Activated CD8-positive, alpha-beta memory T cell treated with anti-CD3 and anti-CD28 coated beads for 1 hour (primary cell): ENCODE data around the gene HES1.
A peak's percentile ranks its signal among the peaks of the same experiment; 100 is the strongest.
"Not testable (repeated sequence)": the region's sequence is repeated elsewhere in the genome, so short reads cannot be mapped to it uniquely, and the experiment has no call there.

Experiments used
- DNase-seq, 2 donors: peaks; one replicate each; pipeline ENCODE4 v3.0.0-alpha.2; 2020; ENCODE audit warnings: low read depth in 1 of 2; ENCODE audit errors: extremely low read depth in 1 of 2

Gene HES1

GRCh38 chr3:194139814-194140391 is 4.0 kb downstream of the HES1 start:
- DNase-seq = no peak

GRCh38 chr3:194140520-194141414 is 4.8 kb downstream of the HES1 start:
- no peak for DNase-seq

DNA sequence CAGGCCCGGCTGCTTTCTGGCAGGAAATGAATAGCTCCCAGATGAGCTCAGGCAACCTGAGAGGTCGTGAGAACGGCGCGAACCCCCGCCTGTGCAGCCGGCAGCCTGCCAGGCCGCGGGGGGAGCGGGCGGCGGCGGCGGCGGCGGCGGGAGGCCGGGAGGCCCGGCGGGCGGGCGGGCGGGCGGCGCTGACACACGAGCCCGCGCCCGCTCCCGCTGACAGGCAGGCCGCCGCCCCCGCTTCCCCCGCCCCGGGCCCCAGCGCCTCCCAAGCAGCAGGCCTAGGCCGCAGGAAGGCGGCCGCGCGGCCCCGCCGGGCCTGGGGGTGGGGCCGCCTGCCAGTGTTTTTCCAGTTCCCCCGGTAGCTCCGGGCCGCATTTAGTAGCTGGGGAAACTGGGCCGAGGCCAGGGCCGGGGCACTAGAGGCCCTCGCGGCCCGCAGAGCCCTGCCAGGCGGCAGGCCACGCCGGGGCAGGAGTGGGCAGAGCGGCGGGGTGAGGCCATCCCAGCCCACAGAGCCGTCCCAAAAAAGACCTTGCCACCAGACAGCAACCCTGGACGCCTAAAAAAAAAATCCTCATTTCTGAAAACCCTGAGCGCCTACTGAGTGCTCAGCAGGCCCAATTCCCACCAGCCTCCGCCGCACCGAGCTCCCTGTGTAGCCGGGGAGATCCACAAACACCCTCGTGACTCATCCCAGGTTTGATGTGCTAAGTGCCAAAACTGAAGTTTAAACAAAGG is 5.6 kb downstream of the HES1 start:
- peak in 1 of 2 donors; percentile 33 for DNase-seq

DNA sequence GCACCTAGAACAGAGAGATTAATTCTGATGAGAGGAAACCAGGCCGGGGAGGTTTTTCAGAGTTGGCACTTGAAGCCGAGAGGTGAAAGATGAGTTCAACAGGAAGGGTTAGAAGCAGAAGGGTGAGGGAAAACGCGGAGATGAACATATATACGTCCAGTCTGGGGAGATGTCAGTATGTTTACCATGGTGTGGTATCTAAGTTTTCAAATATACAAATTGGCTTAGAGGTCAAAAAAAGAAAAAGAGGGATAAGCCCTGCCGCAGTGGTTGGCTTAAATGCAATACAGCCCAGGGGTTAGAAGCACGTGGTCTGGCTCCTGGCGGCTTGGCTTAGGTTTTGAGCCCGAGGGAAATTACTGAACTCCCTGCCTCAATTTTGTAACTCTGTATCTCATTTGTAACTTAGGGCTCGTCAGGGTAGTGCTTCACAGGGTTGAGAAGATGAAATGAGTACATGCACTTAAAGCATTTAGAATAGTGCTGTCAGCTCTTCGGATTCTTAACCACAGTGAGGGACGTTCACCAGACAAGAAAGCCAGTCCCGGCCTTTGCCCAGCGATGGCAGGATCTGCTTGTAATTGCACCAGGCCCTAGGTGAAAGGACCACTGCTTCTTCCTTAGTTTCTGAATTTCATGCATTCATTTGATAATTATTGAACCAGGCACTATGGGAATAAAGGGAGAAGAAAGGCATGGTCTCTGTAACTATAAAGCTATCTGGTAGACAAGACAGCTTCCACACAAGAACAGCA is 6.4 kb downstream of the HES1 start:
- no peak for DNase-seq

- no peak for DNase-seq
Measured at GRCh38 chr3:194145702-194146101, 9.8 kb downstream of the HES1 start.

DNA sequence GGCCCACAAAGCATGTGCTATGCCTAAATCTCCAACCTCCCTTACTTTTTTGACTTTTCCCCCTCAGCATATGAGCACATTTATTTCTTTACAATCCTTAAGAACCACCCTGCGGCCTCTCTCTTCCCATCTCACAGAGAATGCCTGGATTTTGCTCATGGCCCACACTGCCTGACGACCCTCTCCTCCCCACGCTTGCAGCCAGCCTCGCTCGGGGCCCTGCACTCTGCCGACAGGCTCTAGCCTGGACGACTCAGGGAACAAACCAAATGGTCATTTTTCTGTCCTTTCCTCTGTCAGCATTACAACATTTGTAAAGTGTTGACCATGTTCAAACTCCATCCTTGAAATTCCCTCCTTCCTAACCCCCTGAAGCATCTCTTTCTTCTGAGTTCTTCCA is 11.7 kb downstream of the HES1 start:
- DNase-seq = no peak

DNA sequence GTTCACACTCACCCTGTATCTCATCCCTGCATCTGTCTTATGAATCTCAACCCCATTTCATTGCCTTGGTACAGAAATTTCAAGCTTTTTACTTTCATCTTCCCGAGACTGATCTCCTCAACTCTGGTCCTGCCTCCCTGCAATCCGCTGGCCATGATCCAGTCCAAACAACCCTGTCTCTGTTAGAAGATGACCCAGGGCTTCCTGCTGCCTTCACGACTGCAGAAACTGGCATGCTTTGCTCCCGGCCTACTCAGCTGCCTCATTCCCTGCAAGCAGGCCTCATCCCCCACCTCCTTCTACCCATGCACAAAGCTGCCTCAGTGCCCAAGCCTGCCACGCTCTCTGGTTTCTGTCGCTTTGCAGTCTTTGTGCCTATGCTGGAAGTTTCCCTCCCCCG is 12.4 kb downstream of the HES1 start:
- no peak for DNase-seq

DNA sequence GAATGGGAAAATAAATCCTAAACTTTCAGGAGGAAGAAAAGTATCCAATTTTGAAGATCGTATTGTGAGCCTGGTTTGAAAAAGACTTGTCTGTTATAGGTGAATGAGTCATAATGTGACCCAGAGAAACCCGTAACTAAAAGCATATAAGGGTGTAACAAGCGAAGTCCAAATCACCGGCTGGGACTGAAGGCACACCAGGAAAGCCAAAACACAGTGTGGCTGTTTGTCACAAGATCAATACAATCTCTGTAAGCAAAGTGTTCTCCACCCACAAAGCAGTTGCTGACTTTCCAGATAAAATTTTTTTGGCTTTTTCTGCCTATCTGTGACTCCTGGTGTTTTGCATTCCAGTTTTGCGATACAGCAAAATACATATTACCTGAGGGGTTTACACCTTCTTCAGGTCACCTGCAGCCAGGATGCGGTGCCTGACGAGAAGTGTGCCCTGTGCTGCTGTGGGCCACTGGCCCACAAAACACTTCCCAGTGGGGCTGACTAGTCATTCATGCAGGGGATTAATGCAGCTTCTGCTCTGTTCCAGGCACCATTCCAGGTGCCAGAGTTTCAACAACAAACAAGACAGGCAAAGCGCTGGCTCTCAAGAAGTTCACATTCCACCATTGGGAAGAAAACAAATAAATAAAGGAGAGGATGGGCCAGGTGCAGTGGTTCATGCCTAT is 14.4 kb downstream of the HES1 start:
- DNase-seq = no peak

DNA sequence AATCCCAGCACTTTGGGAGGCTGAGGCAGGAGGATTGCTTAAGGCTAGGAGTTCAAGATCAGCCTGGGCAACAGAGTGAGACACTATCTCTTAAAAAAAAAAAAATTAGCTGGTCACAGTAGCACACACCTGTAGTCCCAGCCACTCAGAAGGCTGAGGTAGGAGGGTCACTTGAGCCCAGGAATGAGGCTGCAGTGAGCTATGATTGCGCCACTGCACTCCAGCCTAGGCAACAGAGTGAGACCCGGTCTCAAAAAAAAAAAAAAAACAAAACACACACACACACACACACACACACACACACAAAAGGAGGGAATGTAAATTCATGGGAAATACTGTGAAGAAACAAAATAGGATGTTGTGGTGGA is 15.0 kb downstream of the HES1 start:
- not testable (repeated sequence) for DNase-seq

GRCh38 chr3:194154346-194154745 is 18.4 kb downstream of the HES1 start:
- DNase-seq = no peak

DNA sequence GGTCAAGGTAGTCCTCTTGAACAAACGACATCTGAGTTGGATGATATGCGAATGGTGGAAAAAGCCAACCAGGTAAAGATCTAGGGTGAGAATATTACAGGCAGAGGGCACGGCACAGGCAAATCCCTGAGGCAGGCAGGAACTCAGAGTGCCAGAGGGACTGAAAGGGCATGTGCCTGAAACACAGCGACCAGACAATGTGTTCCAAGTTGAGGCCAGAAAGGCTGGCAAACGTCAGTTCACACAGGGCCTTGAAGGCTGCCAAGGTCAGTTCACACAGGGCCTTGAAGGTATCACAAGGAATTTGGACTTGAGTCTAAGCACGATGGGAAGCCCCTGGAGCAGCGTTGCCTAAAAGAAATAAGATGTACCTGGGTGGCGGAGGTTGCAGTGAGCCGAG is 20.1 kb downstream of the HES1 start:
- DNase-seq = no peak

DNA sequence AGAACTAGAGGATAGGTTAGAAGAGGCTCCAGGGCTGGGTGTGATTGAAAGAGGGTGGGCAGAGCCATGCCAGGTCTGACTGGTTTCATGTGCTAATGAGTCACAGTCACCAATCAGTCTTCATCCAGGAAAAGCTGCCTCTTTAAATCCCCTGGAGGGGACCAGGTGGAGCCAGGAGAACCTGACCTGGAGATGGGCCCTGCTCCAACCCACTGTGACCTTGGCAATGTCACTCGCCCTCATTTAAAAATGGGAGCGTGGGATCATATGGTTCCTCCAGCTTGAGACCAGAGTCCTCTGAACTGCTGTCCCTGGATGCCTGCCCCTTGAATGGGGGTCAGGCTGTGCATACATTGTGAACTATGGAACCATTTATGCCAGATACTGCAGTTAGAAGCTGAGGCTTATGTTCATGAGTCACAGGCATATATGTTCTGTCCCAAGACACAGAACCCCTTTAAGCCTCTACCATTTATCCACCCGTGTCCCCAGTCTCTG is 23.0 kb downstream of the HES1 start:
- DNase-seq = no peak

GRCh38 chr3:194160158-194160557 is 24.2 kb downstream of the HES1 start:
- no peak for DNase-seq

- no peak for DNase-seq
Measured at GRCh38 chr3:194161131-194162045, 25.4 kb downstream of the HES1 start.

DNA sequence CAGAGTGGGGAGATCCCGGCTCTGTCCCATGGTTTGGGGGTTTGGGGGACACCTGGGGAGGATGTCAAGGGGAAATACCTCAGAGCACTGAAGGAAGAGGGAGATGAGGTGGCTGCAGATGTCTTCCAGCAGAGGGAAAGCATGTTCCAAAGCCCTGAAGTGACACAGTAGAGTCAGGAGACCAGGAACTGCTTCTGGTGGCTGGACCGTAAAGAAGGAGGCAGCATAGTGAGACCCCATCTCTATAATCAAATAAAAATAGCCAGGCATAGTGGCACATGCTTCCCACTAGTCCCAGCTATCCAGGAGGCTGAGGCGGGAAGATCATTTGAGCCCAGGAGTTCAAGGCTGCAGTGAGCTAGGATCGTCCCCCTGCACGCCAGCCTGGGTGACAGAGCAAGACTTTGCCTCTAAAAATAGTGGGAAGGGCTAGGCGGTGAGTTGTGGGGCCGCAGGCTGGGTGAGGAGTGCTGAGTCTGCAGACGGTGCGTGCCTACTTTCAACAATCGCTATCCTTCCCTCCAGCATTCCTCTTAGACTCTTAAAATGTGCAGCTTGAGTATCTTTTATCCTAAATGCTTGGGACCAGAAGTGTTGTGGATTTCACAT is 26.2 kb downstream of the HES1 start:
- DNase-seq = no peak

DNA sequence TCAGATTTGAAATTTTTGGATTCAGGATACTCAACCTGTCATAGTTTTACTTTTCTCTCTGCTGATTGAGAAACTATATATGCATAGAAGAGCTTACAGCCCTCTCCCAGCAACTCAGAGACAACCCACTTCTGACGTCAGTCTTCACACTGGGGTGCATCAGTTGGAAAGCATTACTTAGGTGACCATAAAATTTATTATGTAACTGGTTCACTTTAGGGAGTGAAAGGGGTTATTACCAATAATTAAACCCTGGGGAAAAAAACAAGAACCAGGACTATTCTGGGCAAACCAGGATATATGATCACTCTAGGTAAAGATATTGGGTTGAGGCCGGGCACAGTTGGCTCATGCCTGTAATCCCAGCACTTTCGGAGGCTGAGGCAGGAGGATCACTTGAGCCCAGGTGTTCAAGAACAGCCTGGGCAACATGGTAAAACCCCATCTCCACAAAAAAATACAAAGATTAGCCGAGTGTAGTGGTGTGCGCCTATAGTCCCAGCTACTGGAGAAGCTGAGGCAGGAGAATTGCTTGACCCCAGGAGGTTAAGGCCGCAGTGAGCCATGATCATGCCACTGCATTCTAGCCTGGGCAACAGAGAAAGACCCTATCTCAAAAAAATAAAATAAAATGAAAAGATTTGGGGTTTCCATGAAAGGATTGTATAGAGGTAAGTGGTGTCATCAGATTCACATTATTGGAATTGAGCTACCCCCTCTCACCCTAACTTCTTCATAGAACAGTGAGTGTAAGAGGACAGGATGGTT is 27.1 kb downstream of the HES1 start:
- no peak for DNase-seq

GRCh38 chr3:194163697-194164096 is 27.7 kb downstream of the HES1 start:
- no peak for DNase-seq

DNA sequence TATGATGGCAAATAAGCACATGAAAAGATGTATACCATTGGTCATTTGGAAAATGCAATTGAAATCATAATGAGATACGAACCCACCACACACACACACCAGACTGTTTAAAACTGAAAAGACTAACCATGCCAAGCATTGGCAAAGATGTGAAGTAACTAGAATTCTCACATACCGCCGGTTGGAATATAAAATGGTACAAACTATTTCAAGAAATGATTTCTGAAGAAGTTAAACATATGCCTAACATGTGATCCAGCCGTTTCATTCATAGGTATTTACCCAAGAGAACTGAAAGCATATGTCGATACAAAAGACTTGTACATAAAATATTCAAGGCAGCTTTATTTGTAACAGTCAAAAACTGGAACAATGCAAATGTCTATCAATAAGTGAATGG is 28.9 kb downstream of the HES1 start:
- no peak for DNase-seq
